GM19043 (cell line): ENCODE data around the gene CDK4.
"Not testable (repeated sequence)": the region's sequence is repeated elsewhere in the genome, so short reads cannot be mapped to it uniquely, and the experiment has no call there.

ENCODE experiments used
- ATAC-seq: cut with Tn5 transposase; IDR thresholded peaks from one replicate; pipeline ENCODE4 v1.9.1; 2021; ENCODE audit warnings: low read depth; ENCODE audit not compliant: unreplicated experiment

CDK4 gene

DNA sequence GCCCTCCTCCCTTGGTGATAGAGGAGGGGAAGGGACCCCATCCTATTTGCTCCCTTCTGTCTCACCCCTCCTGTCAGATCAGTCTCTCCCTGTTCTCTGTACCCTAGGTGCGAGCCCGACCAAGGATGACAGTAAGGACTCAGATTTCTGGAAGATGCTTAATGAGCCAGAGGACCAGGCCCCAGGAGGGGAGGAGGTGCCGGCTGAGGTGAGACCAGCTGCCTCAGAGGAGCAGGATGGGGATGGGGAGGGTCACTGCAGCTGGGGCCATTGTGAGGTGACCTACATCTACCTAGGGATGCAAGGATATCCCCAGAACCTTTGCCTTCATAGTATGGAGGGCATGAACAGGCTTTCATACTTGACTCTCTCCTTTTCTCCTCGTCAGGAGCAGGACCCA lies 35.8 kb downstream of the CDK4 start:
- ATAC-seq = no peak

DNA sequence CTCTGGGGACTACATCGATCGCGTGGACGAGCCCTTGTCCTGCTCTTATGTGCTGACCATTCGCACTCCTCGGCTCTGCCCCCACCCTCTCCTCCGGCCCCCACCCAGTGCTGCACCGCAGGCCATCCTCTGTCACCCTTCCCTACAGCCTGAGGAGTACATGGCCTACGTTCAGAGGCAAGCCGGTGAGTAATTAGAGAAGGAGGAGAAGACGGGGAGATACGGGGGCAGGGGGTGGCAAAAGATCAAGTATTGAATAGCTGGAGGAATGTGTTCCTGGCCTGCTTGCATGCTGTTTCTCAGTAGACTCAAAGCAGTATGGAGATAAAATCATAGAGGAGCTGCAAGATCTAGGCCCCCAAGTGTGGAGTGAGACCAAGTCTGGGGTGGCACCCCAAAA lies 36.3 kb downstream of the CDK4 start:
- no peak for ATAC-seq

DNA sequence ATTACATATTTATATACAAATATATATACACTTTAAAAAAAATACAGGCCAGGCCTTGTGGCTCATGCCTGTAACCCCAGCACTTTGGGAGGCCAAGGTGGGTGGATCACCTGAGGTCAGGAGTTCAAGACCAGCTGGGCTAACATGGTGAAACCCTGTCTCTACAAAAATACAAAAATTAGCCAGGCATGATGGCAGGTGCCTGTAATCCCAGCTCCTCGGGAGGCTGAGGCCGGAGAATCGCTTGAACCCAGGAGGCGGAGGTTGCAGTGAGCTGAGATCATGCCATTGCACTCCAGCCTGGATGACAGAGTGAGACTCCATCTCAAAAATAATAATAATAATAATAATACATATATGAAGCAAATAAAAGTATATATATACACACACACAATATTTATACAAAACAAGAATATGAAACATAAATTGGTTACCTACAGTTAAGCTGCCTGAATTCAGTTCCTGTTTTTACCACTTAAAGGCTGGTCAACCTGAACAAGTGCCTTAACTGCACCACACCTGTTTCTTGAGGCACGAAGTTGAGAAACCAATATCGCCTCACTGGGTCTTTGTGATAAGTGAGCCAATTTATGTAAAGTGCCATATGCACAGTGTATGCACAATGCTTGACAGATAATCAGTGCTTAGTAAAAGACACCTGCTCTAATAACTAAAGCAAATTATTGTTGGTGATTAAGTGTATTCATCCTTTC lies 36.9 kb downstream of the CDK4 start:
- ATAC-seq = not testable (repeated sequence)

DNA sequence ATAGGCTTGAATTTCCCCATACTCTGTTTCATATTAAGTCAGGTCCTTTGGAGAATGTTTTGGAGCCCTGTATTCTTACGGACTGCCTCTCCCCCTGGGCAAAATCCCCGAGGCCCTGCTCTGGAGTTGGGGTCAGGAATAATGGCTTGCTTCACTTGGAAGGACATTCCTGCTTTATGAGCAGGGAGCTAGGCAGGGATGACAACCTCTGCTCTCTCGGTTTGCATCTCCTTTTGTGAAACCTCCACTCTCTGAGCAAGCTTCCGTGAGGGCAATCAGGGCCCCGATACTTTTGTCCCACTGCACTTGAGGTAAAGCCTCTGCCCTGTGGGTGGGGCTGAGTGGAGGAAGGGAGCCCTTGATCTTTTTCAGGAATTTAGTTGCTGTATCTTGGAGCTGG lies 38.9 kb downstream of the CDK4 start:
- ATAC-seq = no peak

DNA sequence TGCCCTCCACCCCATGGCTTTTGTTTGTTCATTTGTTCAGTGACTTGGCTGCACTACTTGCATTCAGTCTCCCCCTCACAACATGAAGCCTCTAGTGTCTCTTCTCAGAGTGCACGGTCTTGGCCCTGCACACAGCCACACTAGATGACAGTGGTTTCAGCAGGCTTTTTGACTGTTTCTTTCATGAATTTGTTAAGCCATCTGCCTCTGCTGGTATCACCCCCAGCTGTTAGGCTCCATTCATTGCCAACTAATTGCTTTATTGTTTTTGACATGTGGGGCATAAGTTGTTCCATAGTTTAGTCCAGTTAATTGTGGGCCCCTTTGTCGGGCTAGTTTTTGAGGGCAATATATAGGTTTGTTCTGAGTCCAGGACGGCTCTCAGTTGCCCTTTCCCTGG lies 39.4 kb downstream of the CDK4 start:
- ATAC-seq = no peak

DNA sequence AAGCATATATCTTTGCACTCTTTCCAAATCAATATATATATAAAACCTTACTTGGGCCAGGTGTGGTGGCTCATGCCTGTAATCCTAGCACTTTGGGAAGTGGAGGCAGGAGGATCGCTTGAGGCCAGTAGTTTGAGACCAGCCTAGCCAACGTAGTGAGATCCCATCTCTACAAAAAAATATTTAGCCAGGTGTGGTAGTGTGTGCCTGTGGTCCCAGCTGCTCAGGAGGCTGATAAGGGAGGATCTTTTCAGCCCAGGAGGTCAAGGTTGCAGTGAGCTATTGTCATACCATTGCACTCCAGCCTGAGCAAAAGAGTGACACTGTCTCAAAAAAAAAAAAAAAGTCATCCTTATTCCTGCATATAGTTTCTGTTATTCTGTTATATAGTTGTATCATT lies 43.8 kb downstream of the CDK4 start:
- ATAC-seq = no peak

DNA sequence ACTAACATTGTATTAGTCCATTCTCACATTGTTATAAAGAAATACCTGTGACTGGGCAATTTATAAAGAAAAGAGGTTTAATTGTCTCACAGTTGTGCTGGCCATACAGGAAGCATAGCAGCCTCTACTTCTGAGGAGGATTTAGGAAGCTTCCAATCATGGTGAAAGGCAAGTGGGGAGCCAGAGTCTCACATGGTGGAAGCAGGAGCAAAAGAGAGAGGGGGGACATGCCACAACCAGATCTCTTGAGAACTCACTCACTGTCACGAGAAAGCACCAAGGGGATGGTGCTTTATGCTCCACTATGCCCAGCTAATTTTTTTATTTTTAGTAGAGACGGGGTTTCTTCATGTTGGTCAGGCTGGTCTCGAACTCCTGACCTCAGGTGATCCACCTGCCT lies 44.9 kb downstream of the CDK4 start:
- ATAC-seq = no peak

DNA sequence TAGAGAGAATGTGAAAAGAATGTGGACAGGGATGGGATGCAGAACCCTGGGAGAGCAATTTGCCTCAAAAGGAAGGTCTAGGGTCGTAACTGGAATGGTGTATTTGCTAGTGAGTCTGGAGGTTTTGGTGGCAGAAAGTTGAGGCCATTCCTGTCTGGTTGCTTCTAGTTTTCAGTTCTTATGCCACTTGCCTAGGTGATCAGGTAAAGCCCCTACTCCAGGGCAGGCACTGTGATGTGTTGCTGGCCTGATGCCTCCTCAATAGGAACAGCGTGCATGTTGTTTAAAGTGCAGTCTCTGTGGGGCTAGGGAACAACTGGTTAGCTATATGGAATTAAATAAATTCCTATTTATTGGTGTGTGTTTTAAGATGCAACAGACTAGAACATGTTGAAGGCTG lies 51.8 kb downstream of the CDK4 start:
- ATAC-seq = no peak

DNA sequence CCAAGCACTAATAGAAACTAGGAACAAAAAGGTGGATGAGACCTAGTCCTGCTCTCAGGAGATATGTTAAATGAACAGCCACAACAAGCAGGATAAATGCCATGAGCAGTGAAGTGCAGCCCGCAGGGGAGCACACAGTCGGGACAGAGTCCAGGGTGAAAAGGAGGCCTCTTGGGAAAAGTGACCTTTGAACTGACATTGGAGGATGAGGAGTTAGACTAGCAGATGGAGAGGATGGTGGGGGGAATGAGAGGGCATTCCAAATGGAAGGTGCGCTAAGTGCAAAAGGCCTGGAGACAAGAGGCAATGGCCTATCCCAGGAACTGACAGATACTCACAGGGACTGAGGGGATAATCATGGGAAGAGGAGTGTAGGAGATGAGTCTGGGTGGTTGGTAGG lies 53.7 kb downstream of the CDK4 start:
- ATAC-seq = no peak
